ENCODE measurements around the gene ERN2. TPM values are rescaled to one million over a fixed set of nuclear protein-coding genes. Genes with fewer than 3 reads are reported as not detected.
A peak's percentile ranks its signal among the peaks of the same experiment; 100 is the strongest.

Gene ERN2
- total and polyA plus RNA-seq, 2 of the 13 experiments (the other 11 are each of a cell fraction or from before 2014, with no cell fraction given): 2.2 to 3.5 TPM

- TF ChIP-seq ZFP62 (CRISPR knock-in tag; IDR thresholded peaks at IDR 0.05) (no peak), SATB2 (CRISPR knock-in tag; IDR thresholded peaks at IDR 0.05) (peak; percentile 99), ZNF275 (CRISPR knock-in tag; IDR thresholded peaks at IDR 0.05; ENCODE audit: borderline replicate concordance) (peak; percentile 99), ERF (CRISPR knock-in tag; IDR thresholded peaks at IDR 0.05) (peak; percentile 96), ZBTB34 (CRISPR knock-in tag; IDR thresholded peaks at IDR 0.05) (peak; percentile 82), ZNF382 (CRISPR knock-in tag; IDR thresholded peaks at IDR 0.05; ENCODE audit: borderline replicate concordance) (no peak), ZBTB25 (CRISPR knock-in tag; IDR thresholded peaks at IDR 0.05) (peak; percentile 68; the same call in 1 of the 2 replicates), EP300 (IDR thresholded peaks at IDR 0.05; ENCODE audit: low read depth in 2 of 2, low read length in 2 of 2) (peak in 1 of 2 experiments; percentile 63; a peak in 3 of 4 replicates), EP300 (CRISPR knock-in tag; IDR thresholded peaks at IDR 0.05; ENCODE audit: borderline replicate concordance) (peak; percentile 31), ZNF749 (CRISPR knock-in tag; IDR thresholded peaks at IDR 0.05; ENCODE audit: borderline replicate concordance) (peak; percentile 95), ZBTB49 (CRISPR knock-in tag; IDR thresholded peaks at IDR 0.05; ENCODE audit: borderline replicate concordance) (peak; percentile 62; the same call in 1 of the 2 replicates), NCOA2 (CRISPR knock-in tag; IDR thresholded peaks at IDR 0.05) (peak; percentile 37; the same call in 1 of the 2 replicates), ZNF510 (CRISPR knock-in tag; IDR thresholded peaks at IDR 0.05; ENCODE audit: low read depth) (peak; percentile 96), ZNF672 (CRISPR knock-in tag; IDR thresholded peaks at IDR 0.05) (peak; percentile 15; the same call in 1 of the 2 replicates), NR0B2 (CRISPR knock-in tag; IDR thresholded peaks at IDR 0.05) (peak; percentile 98), GRHL1 (CRISPR knock-in tag; conservative IDR thresholded peaks at IDR 0.05) (no peak), ISL2 (CRISPR knock-in tag; IDR thresholded peaks at IDR 0.05) (peak; percentile 92), MTA1 (CRISPR knock-in tag; IDR thresholded peaks at IDR 0.05; ENCODE audit: borderline replicate concordance) (peak; percentile 77), ZMAT3 (CRISPR knock-in tag; conservative IDR thresholded peaks at IDR 0.05) (peak; percentile 76), ZNF83 (CRISPR knock-in tag; IDR thresholded peaks at IDR 0.05; ENCODE audit: borderline replicate concordance) (no peak; the same call in 1 of the 2 replicates)
These were observed 71.9 kb downstream of the ERN2 start, which contains the start of the genes DCTN5 and PALB2 (continued) for GRCh38 chr16:23640931-23641765.

Measured in HepG2 (cell line).